Caco-2 (cell line): ENCODE results near the gene SYTL5. TPM values are rescaled to one million over a fixed set of nuclear protein-coding genes. Genes with fewer than 3 reads are reported as not detected.

ENCODE experiments used
- BruUV-seq: library from RNA; stranded (reverse); fragments of 400-500 nt; replicated peaks from 2 replicates; lab custom pipeline; 2021; lab: Mats Ljungman, UMichigan
- CTCF ChIA-PET: fragments of 300-600 bp; sonication (Branson Sonifier 250); formaldehyde crosslinking; loops from one replicate; lab custom pipeline; 2022; ENCODE audit warnings: antibody characterized with exemption; lab: Charles Lee
- POLR2A ChIA-PET: fragments of 300-600 bp; sonication (Branson Sonifier 250); formaldehyde crosslinking; loops from one replicate; lab custom pipeline; 2022; ENCODE audit warnings: antibody characterized with exemption; lab: Charles Lee
- DNase-seq, 2 experiments: peaks; one replicate each; pipeline versions ENCODE4 v3.0.0 to v3.0.0-alpha.2; 2020 to 2022
- H3K27me3 ChIP-seq: replicated peaks from 2 replicates; pipeline ENCODE4 v1.6.0; 2011; ENCODE audit warnings: low read length; ENCODE audit not compliant: control insufficient read depth, insufficient read depth
- H3K36me3 ChIP-seq: 2 replicates; pipeline ENCODE4 v1.5.1; 2011; ENCODE audit warnings: low read length; ENCODE audit not compliant: control insufficient read depth, insufficient read depth
- H3K4me1 ChIP-seq: fragments of 250-450 bp; sonication (Bioruptor Pico); 2 replicates; pipeline ENCODE4 v1.5.1; 2020; ENCODE audit warnings: mild to moderate bottlenecking
- H3K4me3 ChIP-seq: 2 replicates; pipeline ENCODE4 v1.5.1; 2011; ENCODE audit warnings: low read depth, mild to moderate bottlenecking, control low read depth, low read length
- H3K9me3 ChIP-seq: fragments of 250-450 bp; sonication (Bioruptor Pico); 2 replicates; pipeline ENCODE4 v1.5.1; 2020; ENCODE audit warnings: mild to moderate bottlenecking, moderate library complexity
- H3K27ac Mint-ChIP-seq: one replicate; pipeline ENCODE4 v1.8.0; 2022; ENCODE audit warnings: mixed read lengths; ENCODE audit not compliant: unreplicated experiment
- H3K27me3 Mint-ChIP-seq: one replicate; pipeline ENCODE4 v1.8.0; 2022; ENCODE audit warnings: mixed read lengths; ENCODE audit not compliant: insufficient read depth, unreplicated experiment
- H3K36me3 Mint-ChIP-seq: one replicate; pipeline ENCODE4 v1.8.0; 2022; ENCODE audit warnings: mild to moderate bottlenecking, mixed read lengths; ENCODE audit not compliant: insufficient read depth, unreplicated experiment
- H3K4me1 Mint-ChIP-seq: one replicate; pipeline ENCODE4 v1.8.0; 2022; ENCODE audit warnings: low read depth, mixed read lengths; ENCODE audit not compliant: unreplicated experiment
- H3K4me3 Mint-ChIP-seq: one replicate; pipeline ENCODE4 v1.8.0; 2022; ENCODE audit warnings: mild to moderate bottlenecking, moderate library complexity, mixed read lengths; ENCODE audit not compliant: unreplicated experiment
- H3K9me3 Mint-ChIP-seq: one replicate; pipeline ENCODE4 v1.8.0; 2022; ENCODE audit warnings: mixed read lengths; ENCODE audit not compliant: unreplicated experiment
- intact Hi-C: fragments of 100-400 bp; cut with micrococcal nuclease; formaldehyde crosslinking; loops from one replicate; pipeline ENCODE4 v1.10.0; 2022; ENCODE audit not compliant: unreplicated experiment
- total RNA-seq: library from RNA; stranded (reverse); gene quantifications from 2 replicates; pipeline ENCODE4 v1.2.3, GENCODE V29; 2022
- TF ChIP-seq, protein P1 (sequence below), 2 experiments: fragments of 200-600 bp in 1 of 2; IDR thresholded peaks; 1 replicate in 1 of 2; 2 replicates in 1 of 2; pipeline versions ENCODE4 v1.5.1 to v1.8.0; 2011 to 2022; ENCODE audit warnings: antibody characterized with exemption in 1 of 2, control low read depth in 1 of 2, inconsistent platforms in 1 of 2, low read depth in 1 of 2, low read length in 1 of 2, mild to moderate bottlenecking in 1 of 2, moderate library complexity in 1 of 2; ENCODE audit not compliant: insufficient read depth in 1 of 2, severe bottlenecking in 1 of 2, unreplicated experiment in 1 of 2

The SYTL5 gene
- total RNA-seq, 1 experiment from 2014 or later: 8.9 TPM

DNA sequence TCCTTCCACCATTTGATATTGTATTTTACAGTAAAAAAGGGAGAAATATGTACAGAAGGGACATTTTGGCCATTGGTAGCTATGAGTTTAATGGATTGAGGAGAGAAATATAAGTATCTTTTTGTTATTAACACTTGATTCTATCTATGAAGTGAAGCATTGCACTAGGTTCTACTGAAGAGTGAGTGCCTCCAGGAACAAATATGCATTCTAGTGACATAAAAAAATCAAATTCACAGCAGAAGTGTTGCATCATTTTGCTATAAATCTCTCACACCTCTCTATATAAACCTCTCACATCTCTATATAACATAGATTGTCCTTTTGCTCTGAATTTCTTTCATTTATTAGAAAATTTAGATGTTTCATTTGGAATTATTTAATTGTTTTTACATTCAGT lies 425 bp downstream of the SYTL5 start:
- intact Hi-C loops: loop anchor here (1.0 to 5.0 kb wide), 3 partner anchors 12 to 47 kb away; no protein-coding TSS in a partner anchor
- no peaks in the 10 kb centered on the region for H3K9me3 Mint-ChIP-seq
- Histone ChIP-seq H3K27me3 (no peaks in the 10 kb centered on the region), H3K4me1 (peaks cover 33% of the 10 kb centered on the region), H3K36me3 (no peaks in the 10 kb centered on the region), H3K4me3 (peak overlapping the region; percentile 25), H3K9me3 (no peaks in the 10 kb centered on the region)
- POLR2A ChIA-PET: interaction anchor here (0.7 kb wide), 1 partner anchor 9 kb away, joined by 3 read pairs; no protein-coding TSS in a partner anchor
- CTCF ChIA-PET: no interaction called here
- no peak for DNase-seq
- H3K4me3 Mint-ChIP-seq: peak overlapping the region; percentile 74
- peak overlapping the region; percentile 90 for H3K27ac Mint-ChIP-seq
- H3K27me3 Mint-ChIP-seq: no peaks in the 10 kb centered on the region
- no peaks in the 10 kb centered on the region for H3K36me3 Mint-ChIP-seq
- TSS peak; percentile 80 for BruUV-seq
- peaks cover 19% of the 10 kb centered on the region for H3K4me1 Mint-ChIP-seq
- TF ChIP-seq, protein P1, sequence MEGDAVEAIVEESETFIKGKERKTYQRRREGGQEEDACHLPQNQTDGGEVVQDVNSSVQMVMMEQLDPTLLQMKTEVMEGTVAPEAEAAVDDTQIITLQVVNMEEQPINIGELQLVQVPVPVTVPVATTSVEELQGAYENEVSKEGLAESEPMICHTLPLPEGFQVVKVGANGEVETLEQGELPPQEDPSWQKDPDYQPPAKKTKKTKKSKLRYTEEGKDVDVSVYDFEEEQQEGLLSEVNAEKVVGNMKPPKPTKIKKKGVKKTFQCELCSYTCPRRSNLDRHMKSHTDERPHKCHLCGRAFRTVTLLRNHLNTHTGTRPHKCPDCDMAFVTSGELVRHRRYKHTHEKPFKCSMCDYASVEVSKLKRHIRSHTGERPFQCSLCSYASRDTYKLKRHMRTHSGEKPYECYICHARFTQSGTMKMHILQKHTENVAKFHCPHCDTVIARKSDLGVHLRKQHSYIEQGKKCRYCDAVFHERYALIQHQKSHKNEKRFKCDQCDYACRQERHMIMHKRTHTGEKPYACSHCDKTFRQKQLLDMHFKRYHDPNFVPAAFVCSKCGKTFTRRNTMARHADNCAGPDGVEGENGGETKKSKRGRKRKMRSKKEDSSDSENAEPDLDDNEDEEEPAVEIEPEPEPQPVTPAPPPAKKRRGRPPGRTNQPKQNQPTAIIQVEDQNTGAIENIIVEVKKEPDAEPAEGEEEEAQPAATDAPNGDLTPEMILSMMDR (IDR thresholded peaks at IDR 0.05; ENCODE audit: insufficient read depth in 1 of 2, low read depth in 1 of 2, low read length in 1 of 2, severe bottlenecking in 1 of 2, unreplicated experiment in 1 of 2): no peak

- CTCF ChIA-PET: no interaction called here
- DNase-seq: no peak
- H3K9me3 ChIP-seq: no peaks in the 10 kb centered on the region
- POLR2A ChIA-PET: no interaction called here
- peaks cover 33% of the 10 kb centered on the region for H3K4me1 ChIP-seq
- H3K36me3 ChIP-seq: no peaks in the 10 kb centered on the region
- H3K4me3 Mint-ChIP-seq: no peak overlapping the region
- H3K4me3 ChIP-seq: no peak overlapping the region
- peaks cover 21% of the 10 kb centered on the region for H3K4me1 Mint-ChIP-seq
- no peaks in the 10 kb centered on the region for H3K36me3 Mint-ChIP-seq
- peak overlapping the region; percentile 6 for H3K27ac Mint-ChIP-seq
- no peaks in the 10 kb centered on the region for H3K27me3 Mint-ChIP-seq
- H3K27me3 ChIP-seq: no peaks in the 10 kb centered on the region
- TF ChIP-seq, protein P1 (IDR thresholded peaks at IDR 0.05; ENCODE audit: insufficient read depth in 1 of 2, low read depth in 1 of 2, low read length in 1 of 2, severe bottlenecking in 1 of 2, unreplicated experiment in 1 of 2): no peak
- no peaks in the 10 kb centered on the region for H3K9me3 Mint-ChIP-seq
- no TSS peak for BruUV-seq
- intact Hi-C loops: loop anchor here (5.0 kb wide), 1 partner anchor 36 kb away; no protein-coding TSS in a partner anchor
Measured at GRCh38 chrX:38008658-38009057, 2.3 kb downstream of the SYTL5 start.

DNA sequence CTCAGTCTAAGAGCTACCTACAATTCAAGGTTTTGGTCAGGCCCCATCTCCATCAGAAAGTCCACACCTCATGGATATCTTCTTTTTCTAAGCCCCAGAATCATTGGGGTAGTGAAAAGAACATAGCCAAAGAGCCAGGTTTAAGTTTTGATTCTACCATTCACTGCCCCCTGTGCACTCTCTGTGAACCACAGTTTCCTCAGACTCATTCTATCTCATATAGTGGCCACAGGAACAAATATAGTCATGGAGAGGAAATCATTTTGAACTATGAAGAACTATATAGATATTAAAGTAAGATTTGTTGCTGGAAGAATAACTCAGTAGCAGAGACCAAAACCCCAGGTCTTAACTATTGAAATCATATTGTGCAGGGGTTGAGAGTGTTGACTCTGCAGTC lies 3.3 kb downstream of the SYTL5 start:
- BruUV-seq: no TSS peak
- Mint-ChIP-seq H3K36me3 (no peaks in the 10 kb centered on the region), H3K9me3 (no peaks in the 10 kb centered on the region), H3K4me1 (peaks cover 26% of the 10 kb centered on the region), H3K27ac (peak overlapping the region; percentile 6), H3K4me3 (no peak overlapping the region), H3K27me3 (no peaks in the 10 kb centered on the region)
- Histone ChIP-seq H3K36me3 (no peaks in the 10 kb centered on the region), H3K4me3 (no peak overlapping the region), H3K9me3 (no peaks in the 10 kb centered on the region), H3K4me1 (peaks cover 36% of the 10 kb centered on the region), H3K27me3 (no peaks in the 10 kb centered on the region)
- DNase-seq: no peak
- ChIA-PET POLR2A (no interaction called here), CTCF (no interaction called here)
- intact Hi-C loops: loop anchor here (5.0 kb wide), 1 partner anchor 37 kb away; no protein-coding TSS in a partner anchor
- TF ChIP-seq, protein P1 (IDR thresholded peaks at IDR 0.05; ENCODE audit: insufficient read depth in 1 of 2, low read depth in 1 of 2, low read length in 1 of 2, severe bottlenecking in 1 of 2, unreplicated experiment in 1 of 2): no peak
